ENCODE results near the gene HMG20A.

Gene HMG20A

GRCh38 chr15:77478051-77478450, 57.4 kb downstream of the HMG20A start:
- no peak for DNase-seq (ENCODE audit: low spot score)

GRCh38 chr15:77479015-77479414, 58.3 kb downstream of the HMG20A start:
- DNase-seq (ENCODE audit: low spot score), result no peak

- DNase-seq (ENCODE audit: low spot score), result no peak
Observed at GRCh38 chr15:77480859-77481633, 60.4 kb downstream of the HMG20A start.

- no peak for DNase-seq (ENCODE audit: low spot score)
Observed at GRCh38 chr15:77481670-77482069, 61.0 kb downstream of the HMG20A start.

DNA sequence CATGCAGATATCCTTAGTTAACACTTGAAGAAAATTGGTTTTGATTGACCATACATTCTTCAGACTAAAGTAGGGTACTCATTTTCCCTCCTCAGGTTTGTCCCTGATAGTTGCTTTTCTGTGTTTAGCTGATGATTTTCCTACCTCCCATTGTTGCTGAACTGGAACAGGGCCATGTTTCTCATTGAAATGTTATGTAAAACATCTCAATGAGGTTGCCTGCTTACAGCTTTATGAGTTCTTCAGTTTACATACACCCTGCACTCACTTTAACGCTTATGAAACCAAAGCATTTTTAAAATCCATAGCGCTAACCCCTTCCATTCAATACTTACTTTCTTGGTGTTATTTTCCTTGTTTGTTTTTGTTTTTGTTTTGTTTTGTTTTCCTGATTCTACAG, 61.9 kb downstream of the HMG20A start:
- no peak for DNase-seq (ENCODE audit: low spot score)

DNA sequence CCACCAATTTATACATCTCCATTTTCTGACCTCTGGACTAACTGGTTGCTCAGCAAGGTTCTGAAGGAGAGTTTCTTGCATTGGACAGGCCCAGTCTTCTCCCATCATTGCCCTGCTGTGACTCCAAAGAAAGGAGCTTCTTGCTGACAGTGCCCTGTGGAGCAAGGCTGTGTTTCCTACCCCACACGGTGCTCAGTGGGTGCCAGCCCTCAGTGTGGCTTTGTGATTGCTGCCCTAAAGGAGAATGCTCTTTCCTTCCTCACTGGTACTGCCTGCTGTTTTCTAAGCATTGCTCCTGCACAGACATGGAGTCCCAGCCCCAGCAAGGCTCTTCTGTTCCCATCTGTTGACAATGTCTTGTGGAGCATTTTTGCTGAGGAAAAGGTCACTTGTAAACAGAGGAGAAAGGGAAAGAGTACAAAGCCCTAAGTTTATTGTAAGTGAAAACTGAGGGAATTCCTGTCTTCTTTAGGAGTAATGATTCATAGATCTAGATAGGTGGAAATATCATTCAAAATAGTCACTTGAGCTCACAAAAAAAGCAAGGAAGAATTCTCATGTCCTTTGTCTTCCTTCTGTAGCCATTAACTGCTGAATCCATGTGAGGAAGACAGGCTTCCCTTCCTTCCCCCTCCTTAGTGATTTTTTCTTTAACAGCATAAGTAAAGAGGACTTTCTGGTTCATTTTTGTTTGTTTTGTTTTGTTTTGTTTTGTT, 62.9 kb downstream of the HMG20A start:
- DNase-seq (ENCODE audit: low spot score), result no peak

GRCh38 chr15:77484994-77485393, 64.3 kb downstream of the HMG20A start:
- DNase-seq (ENCODE audit: low spot score), result no peak

DNA sequence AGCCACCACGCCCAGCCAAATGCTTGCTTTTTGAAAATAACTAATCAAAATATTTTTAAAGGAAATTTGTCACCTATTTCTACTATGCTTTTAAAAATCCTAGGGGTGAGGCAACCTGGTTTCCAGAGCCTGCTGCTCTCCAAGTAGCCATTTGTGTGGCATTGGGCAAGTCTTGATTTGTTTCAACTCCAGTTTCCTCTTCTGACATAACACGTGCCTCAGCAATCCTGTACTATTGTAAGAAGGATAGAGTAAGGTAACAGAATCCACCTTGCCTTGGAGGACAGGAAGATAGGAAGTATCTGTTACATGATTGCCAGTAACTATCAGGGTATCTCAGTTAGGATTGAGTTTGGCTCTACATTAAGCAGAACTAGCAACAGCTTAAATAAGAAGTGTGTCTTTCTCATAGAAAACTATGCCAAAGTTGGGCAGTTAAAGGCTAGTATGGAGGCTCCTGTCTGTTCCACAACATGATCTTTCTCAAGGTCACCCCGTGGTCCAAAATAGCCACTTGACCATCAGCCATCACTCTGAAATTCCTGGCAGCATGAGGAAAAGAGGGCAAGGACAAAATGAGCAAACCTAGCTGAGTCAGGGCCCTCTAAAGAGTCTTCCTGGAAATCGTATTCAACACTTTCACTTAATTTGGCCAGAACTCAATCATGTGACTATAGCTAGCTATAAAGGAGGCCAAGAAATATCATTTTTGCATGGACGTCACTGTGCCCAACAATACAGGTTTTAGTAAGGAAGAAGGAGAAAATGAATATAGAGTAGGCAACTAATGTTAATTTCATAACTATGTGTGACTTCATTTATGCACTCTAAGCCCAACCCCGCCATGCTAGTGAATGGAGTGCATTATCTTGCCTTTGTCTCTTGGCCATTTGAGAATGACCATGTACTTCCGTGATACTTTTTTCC, 66.1 kb downstream of the HMG20A start:
- DNase-seq (ENCODE audit: low spot score), result no peak

DNA sequence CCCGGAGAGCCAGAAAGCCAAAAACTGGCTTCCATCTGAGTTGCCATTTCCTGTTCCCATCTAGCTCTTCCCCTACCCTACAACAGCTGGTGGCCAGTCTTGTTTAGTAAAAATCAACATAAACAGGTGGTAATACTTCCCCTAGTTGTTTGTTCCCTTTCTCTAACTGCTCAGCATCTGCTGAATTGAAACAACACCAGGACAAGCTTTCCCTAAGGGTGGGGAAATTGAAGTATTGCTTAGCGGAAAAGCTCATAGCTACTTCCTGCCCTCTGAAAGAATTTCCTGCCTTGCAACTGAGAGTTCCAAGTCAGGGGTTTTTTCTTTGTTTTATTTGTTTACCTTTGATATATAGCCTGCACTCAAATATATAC, 66.8 kb downstream of the HMG20A start:
- no peak for DNase-seq (ENCODE audit: low spot score)

GRCh38 chr15:77487888-77488287, 67.2 kb downstream of the HMG20A start:
- no peak for DNase-seq (ENCODE audit: low spot score)

DNA sequence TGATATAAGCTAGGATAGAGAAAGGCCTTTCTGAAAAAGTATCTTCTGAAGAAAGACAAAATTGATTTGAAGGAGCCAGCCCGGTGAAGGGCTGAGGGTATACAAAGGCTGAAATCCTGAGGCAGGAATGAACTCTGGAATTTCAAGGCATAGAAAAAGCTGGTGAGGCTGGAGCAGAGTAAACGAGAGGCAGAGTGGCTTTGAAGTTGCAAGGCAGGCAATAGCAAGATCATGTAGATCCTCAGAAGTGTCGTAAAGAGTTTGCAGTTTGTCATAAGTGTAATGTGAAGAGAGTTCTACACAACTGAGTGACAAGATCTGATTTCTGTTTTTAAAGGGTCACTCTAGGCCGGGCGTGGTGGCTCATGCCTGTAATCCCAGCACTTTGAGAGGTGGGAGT, 69.0 kb downstream of the HMG20A start:
- no peak for DNase-seq (ENCODE audit: low spot score)

DNA sequence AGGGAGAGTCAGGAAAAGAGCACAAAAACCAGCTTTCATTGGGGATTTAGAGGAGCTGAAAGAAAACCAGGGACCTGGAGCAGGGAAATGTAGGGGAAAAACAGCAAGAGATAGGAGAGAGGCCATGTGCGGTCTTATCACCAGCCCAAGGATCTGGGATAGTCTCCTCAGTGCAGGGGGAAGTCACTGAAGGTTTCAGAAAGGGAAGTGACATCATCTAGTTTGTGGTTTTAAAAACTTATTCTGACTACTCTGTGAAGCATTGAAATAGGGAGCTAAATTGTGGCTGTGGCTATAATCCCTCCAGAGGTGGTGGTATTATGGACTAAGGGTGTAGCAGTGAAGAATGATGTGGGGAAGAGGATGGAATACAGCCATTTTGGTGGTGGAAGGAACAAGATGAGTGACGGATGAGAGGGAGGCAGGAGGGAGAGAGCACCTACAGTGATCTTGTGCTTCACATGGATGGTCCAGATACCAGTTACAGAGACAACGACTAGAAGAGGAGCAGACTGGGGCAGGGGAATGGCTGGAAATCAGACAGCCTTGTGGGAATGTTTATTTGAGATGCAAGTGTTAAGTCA, 72.7 kb downstream of the HMG20A start:
- no peak for DNase-seq (ENCODE audit: low spot score)

- no peak for DNase-seq (ENCODE audit: low spot score)
Observed at GRCh38 chr15:77494073-77494867, 73.6 kb downstream of the HMG20A start.

DNA sequence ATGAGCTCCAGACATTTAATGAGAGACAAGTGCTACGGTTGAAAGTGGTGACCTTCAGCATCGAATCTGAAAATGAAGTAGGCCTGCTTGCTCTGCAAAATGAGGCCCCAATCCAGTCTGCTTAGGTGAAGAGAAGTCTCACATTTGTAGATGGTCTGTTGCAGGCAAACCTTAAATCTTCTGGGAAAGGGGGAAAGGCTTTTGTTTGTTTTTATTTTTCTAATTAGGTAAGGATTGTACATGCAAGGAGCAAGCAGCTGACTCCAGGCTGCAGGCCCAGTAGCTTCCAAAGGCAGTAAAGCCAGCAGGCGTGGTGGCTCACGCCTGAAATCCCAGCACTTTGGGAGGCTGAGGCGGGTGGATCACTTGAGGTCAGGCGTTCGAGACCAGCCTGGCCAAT, 74.3 kb downstream of the HMG20A start:
- no peak for DNase-seq (ENCODE audit: low spot score)

GRCh38 chr15:77495838-77496596, 75.3 kb downstream of the HMG20A start:
- no peak for DNase-seq (ENCODE audit: low spot score)

DNA sequence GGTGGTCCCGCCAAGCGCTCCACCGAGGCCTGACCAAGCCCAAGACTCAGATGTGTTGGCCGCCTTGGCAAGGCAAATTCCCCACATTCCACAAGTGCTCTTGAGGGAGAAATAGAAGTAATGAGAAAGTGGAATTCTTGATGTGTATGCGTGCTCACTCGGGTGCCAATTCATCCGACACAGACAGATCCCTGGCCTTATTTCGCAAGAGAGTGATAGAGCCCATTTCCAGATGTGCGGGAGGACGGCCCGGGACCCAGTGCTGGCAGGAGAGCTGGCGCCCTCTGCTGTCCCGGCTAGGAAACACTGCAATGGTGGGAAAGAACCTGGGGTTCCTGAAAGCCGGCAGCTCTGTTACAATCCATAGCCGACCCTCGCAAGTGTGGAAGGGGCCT, 76.0 kb downstream of the HMG20A start:
- peak; percentile 55 for DNase-seq (ENCODE audit: low spot score)

- no peak for DNase-seq (ENCODE audit: low spot score)
Observed at GRCh38 chr15:77497110-77497737, 76.5 kb downstream of the HMG20A start.

DNA sequence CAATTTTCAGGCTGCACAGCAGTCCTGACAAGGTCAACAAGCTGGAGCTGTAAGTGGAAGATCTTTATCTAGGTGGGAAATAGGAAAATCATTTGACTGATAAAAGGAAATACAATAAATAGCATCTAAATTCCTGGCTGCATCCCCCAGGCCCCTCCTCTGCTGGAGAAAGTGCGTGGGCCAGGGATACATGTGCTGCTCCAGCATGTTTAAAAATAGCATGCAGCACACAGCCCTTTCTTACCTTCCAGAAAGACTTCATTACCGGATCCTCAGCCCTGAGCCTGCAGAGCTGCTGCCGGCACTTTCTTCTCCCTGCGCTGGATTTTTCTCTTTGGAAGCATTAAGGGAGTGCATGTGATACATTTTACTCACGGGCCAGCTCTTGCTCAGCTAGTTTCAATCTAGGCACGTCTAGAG, 77.3 kb downstream of the HMG20A start:
- no peak for DNase-seq (ENCODE audit: low spot score)

DNA sequence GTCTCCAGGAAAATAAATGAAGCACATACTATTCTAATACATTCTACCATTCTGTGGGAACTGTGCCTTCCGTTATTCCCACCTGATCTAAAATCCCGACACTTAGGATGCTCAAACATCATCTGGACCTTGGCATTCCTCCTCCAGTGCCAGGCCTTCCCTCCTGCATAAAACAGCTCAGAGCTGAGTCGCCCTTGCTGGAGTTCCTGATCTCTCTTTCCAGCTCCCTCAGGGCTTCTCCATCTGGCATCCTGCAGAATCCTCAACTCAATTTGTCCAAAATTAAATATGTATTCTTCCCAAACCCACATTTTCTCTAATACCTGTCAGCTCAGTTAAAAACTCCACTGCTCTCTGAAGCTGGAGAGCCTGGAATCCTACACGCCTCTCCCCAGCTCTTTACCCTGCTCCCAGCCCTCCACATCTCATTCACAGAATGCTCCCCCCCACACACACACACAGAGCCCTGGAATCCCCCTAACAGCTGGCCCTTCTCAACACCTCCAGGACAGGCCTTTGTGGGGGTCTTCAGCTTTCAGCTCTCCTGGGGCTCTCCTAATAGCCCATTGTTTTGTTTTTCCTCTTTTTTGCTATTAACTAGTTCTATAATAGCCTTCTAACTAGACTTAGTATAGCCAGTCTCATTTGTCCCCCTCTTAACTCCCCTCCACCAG, 78.5 kb downstream of the HMG20A start:
- no peak for DNase-seq (ENCODE audit: low spot score)

DNA sequence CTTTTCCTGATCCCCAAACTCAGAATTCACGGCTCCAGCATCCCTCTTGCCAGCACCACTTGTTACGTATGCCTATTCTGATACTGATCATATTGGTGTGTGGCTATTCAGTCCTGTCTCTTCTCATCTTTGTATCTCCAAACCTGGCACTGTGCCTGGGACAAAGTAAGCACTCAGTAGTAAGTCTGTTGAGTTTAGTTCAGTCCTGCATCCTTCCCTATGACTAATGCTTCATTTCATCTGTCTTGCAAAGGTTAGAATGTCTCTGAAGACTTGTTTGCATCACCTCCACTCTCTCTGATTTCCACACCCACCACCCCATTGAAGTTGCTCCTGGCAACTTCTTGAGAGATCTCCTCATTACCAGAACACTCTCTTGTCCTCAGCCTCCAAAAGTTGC, 80.3 kb downstream of the HMG20A start:
- DNase-seq (ENCODE audit: low spot score), result no peak

Measured in hematopoietic multipotent progenitor cell treated with erythropoietin and hydrocortisone succinate and interleukin-3 and kit ligand, for 15 days (in vitro differentiated cells).